Dermis microvascular lymphatic vessel endothelial cell (primary cell): ENCODE data around the gene CFAP206. TPM values are rescaled to one million over a fixed set of nuclear protein-coding genes. Genes with fewer than 3 reads are reported as not detected.

Source experiments
- DNase-seq, 2 donors: peaks; one replicate each; pipeline versions ENCODE4 v3.0.0 to v3.0.0-alpha.2; 2010; ENCODE audit warnings: low read depth in 2 of 2
- total RNA-seq: library from RNA; depleted of rRNA; stranded (reverse); fragments of >200 nt; gene quantifications from 2 replicates; pipeline ENCODE4 v1.2.1, GENCODE V29; 2014

The CFAP206 gene
- 0.13 TPM in 2 replicates for total RNA-seq

GRCh38 chr6:87407901-87408720 is at the start of gene CFAP206:
TSS of gene CFAP206 (plus strand) at chr6:87407972. CDS start at chr6:87409840, 1,868 bp downstream.
- peak; percentile 67 to 87 for DNase-seq

- no peak for DNase-seq
These were observed 43.0 kb upstream of the CFAP206 start for GRCh38 chr6:87364602-87365252.

- DNase-seq, result no peak
These were observed 41.5 kb upstream of the CFAP206 start for GRCh38 chr6:87366072-87366827.

GRCh38 chr6:87366899-87367298 is 40.9 kb upstream of the CFAP206 start:
- DNase-seq, result no peak

- no peak for DNase-seq
These were observed 34.4 kb upstream of the CFAP206 start for GRCh38 chr6:87373377-87373776.

GRCh38 chr6:87375315-87375714 is 32.5 kb upstream of the CFAP206 start:
- no peak for DNase-seq

- DNase-seq, result no peak
These were observed 31.1 kb upstream of the CFAP206 start for GRCh38 chr6:87376643-87377042.

- no peak for DNase-seq
These were observed 28.8 kb upstream of the CFAP206 start for GRCh38 chr6:87378947-87379346.

GRCh38 chr6:87382861-87383260 is 24.9 kb upstream of the CFAP206 start:
- DNase-seq, result no peak

- DNase-seq, result no peak
These were observed 23.7 kb upstream of the CFAP206 start for GRCh38 chr6:87384038-87384437.

- DNase-seq, result no peak
These were observed 23.3 kb upstream of the CFAP206 start for GRCh38 chr6:87384449-87384848.

GRCh38 chr6:87391334-87391733 is 16.4 kb upstream of the CFAP206 start:
- peak; percentile 7 to 33 for DNase-seq

GRCh38 chr6:87393026-87393622 is 14.6 kb upstream of the CFAP206 start:
- DNase-seq, result peak; percentile 72 to 83

- no peak for DNase-seq
These were observed 12.3 kb upstream of the CFAP206 start for GRCh38 chr6:87395431-87395830.

- no peak for DNase-seq
These were observed 11.0 kb upstream of the CFAP206 start for GRCh38 chr6:87396595-87397392.

- no peak for DNase-seq
These were observed 10.1 kb upstream of the CFAP206 start for GRCh38 chr6:87397656-87398055.

- DNase-seq, result no peak
These were observed 5.9 kb upstream of the CFAP206 start for GRCh38 chr6:87401832-87402231.

GRCh38 chr6:87407561-87407900 is 241 bp upstream of the CFAP206 start:
- peak; percentile 24 to 47 for DNase-seq

- DNase-seq, result no peak
These were observed 966 bp downstream of the CFAP206 start for GRCh38 chr6:87408721-87409155.

- DNase-seq, result no peak
These were observed 11.5 kb downstream of the CFAP206 start for GRCh38 chr6:87419266-87419665.

GRCh38 chr6:87420360-87420759 is 12.6 kb downstream of the CFAP206 start:
- no peak for DNase-seq
